ENCODE measurements around the gene CFC1.
"Not testable (repeated sequence)": the region's sequence is repeated elsewhere in the genome, so short reads cannot be mapped to it uniquely, and the experiment has no call there.

CFC1 gene

GRCh38 chr2:130599393-130599792 lies at the start of gene CFC1:
TSS of gene CFC1 (minus strand) at chr2:130599575. CDS start at chr2:130599287, 288 bp downstream.
- not testable (repeated sequence) for DNase-seq

- not testable (repeated sequence) for DNase-seq
Measured at GRCh38 chr2:130641688-130642087, 42.3 kb upstream of the CFC1 start.

DNA sequence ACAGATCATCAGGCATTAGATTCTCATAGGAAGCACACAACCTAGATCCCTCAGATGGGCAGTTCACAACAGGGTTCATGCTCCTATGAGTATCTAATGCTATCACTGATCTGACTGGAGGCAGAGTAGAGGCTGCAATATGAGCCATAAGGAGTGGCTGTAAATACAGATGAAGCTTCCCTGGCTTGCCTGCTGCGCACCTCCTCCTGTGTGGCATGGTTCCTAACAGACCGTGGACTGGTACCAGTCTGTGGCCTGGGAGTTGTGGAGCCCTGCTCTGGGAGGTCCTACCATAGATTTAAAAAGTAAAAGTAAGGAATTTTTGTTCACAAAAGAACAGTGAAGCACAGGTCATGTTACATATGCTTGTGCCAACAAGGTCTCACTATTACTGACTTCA lies 39.6 kb upstream of the CFC1 start:
- DNase-seq = not testable (repeated sequence)

DNA sequence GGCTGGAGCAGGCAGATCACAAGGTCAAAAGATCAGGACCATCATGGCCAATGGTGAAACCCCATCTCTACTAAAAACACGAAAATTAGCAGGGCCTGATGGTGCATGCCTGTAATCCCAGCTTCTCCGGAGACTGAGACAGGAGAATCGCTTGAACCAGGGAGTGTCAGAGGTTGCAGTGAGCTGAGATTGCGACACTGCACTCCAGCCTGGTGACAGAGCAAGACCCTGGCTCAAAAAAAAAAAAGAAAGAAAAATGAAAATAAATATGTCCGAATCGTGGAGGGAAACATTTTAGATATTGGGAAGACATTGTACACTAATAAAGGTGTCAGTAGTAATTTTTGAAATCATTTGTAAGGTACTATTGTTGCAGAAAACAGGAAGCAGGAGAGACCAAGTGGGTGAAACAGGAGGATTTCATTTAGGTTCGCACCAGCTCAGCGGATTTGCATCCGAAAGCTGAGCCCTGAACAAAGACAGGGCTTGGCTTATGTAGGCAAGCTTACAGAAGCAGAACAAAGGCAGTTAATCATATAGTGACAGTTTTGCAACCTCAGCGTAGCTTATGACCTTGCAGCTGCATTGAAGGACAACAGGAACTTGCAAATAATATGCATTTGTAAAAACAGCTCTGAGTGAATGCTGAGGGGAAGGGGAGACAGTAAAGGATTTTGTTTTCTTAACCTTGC lies 29.6 kb upstream of the CFC1 start:
- DNase-seq = not testable (repeated sequence)

DNA sequence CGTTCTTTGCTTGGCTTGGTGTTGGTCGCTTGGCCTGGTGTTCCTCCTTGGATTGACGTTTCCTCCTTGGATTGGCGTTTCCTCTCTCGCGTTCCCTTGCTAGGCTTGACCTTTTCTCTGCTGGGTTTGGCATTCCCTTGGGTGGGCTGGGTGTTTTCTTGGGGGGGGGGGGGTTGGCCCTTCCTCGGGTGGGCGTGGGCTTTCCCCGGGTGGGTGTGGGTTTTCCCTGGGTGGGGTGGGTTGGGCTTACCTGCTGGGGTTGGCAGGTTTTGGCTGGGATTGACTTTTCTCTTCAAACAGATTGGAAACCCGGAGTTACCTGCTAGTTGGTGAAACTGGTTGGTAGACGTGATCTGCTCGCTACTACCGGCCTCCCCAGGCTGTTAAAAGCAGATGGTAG lies 11.8 kb upstream of the CFC1 start, which contains the start of gene POTEJ:
Gene POTEJ (plus strand): TSS at position 301 of the 400 bp plus-strand sequence. CDS start 93 bp downstream, at position 394.
- not testable (repeated sequence) for DNase-seq

GRCh38 chr2:130610486-130610885 lies 11.1 kb upstream of the CFC1 start:
- DNase-seq = not testable (repeated sequence)

- not testable (repeated sequence) for DNase-seq
Measured at GRCh38 chr2:130609002-130609920, 9.9 kb upstream of the CFC1 start.

- not testable (repeated sequence) for DNase-seq
Measured at GRCh38 chr2:130608276-130609001, 9.1 kb upstream of the CFC1 start.

DNA sequence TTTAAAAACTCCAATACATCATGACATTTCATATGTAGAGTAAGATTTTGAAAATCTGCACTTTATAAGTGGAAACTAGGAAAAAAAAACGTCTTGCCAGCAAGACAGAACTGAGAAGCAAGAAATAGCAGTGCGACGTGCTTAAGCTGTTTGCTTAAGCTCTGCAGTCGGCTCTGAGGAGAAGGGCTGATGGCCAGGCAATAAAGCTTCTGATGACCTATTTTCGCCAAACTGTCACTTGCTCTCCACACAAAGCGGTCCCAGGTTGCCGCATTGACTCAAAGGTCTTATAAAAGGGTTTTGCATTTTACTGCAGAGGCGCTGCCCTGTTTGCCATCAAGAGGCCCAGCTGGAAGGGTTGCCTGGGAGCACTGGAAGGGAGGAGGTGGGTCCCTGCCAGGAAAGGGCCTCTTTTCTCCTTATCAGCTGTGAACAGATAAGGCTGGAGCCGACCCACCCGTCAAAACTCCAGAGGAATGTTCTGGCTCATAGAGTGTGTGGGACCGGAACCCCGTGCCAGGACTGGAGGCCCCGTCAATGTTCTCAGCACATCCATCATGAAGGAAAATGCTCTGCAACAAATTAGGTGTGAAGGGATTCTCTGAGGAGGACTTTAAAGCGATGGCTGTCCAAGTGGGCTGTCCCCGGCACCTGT lies 2.4 kb upstream of the CFC1 start:
- DNase-seq = not testable (repeated sequence)

GRCh38 chr2:130599926-130600325 lies 551 bp upstream of the CFC1 start:
- DNase-seq = not testable (repeated sequence)

GRCh38 chr2:130598463-130598862 lies 912 bp downstream of the CFC1 start:
- DNase-seq = not testable (repeated sequence)

- not testable (repeated sequence) for DNase-seq
Measured at GRCh38 chr2:130597994-130598393, 1.4 kb downstream of the CFC1 start.

DNA sequence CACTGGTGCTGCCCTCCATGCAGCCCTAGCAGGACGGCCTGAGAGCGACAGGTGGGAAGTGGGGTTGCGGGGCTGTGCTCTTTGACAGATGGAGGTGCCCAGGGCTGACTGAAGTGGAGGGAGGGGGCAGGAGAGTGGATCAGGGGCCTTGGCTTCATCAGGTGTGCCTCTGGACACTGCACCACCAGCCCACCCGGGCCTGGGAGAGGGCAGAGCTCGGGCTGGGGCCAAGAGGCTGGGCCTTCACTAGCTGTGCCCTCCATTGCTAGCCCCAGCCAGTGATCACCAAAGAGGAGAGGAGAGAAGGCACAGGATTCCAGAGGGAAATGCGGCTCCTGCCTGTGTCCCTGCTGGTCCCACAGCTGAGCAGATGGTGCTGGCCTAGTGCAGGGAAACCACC lies 2.6 kb downstream of the CFC1 start:
- not testable (repeated sequence) for DNase-seq

DNA sequence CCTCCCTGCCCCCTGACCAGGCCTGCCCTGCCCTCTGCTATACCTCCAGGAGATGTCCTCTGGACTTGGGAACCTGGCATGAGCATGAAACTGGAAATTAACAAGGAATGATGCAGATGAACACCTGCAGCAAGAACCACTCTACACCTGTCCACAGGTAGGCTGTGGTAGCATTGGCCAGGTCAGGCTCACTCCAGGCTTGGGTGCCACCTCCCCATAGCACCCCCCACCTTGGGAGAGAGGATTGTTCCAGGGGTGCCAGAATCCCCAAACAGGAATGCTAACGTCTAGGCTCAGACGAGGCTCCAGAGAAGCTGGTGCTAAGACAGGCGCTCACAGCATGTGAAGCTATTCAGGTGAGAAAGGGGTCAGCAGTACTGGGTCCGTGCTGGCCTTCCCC lies 5.4 kb downstream of the CFC1 start:
- not testable (repeated sequence) for DNase-seq

GRCh38 chr2:130592791-130593414 lies 6.5 kb downstream of the CFC1 start:
- not testable (repeated sequence) for DNase-seq

DNA sequence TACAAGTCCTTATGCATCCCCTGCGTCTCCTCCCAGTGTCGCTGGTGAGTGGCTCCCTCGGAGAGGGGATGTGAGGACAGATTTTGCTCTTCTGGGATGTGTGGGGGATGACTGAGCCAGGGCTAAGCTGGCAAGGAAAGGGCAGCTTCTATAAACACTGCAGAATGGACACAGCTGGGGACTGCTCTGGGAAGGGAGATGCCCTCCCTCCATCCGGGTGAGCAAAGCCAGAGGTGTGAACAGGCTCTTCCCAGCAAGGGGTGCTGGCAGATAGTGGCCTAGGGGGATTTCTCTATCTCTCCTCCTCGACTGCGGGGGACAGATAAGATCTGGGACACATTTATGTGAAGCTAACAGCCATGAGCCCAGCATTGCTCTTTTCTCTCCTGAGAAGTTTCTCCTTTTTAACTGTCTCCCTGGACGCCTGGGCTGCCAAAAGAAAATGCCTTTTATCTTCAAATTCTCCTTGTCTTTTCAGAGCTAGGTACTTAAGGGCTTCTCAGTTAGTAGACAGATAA lies 8.5 kb downstream of the CFC1 start:
- DNase-seq = not testable (repeated sequence)

DNA sequence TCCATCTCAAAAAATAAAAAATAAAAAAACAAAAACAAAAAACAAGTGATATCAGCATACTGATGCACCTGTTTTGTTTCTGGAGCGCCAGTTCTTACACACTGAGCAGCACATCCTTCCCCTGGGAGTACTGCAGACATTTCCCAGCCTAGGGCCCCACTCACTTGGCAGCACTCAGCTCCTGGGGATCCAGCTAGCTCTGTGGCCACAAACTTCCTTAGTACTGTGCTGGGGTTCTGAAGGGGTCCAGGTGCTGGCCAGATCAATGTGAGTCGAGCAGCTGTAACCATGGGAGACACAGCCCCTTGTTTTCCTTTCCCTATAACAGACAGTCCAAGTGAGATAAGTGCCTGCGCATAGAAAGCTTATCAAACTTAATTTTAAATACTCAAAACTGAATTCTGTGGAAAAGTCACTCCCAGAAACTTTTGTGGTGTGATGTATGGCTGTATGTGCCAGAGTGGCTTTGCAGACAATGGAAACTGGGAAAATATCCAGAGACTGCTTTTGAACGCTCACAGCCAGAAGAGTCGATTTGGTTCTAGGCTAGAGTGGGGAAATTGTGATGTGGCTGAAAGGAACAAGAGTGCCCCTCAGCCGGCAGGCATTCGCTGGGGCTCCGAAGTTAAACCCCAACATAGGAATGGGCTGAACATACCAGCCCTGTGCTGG lies 9.1 kb downstream of the CFC1 start:
- not testable (repeated sequence) for DNase-seq

DNA sequence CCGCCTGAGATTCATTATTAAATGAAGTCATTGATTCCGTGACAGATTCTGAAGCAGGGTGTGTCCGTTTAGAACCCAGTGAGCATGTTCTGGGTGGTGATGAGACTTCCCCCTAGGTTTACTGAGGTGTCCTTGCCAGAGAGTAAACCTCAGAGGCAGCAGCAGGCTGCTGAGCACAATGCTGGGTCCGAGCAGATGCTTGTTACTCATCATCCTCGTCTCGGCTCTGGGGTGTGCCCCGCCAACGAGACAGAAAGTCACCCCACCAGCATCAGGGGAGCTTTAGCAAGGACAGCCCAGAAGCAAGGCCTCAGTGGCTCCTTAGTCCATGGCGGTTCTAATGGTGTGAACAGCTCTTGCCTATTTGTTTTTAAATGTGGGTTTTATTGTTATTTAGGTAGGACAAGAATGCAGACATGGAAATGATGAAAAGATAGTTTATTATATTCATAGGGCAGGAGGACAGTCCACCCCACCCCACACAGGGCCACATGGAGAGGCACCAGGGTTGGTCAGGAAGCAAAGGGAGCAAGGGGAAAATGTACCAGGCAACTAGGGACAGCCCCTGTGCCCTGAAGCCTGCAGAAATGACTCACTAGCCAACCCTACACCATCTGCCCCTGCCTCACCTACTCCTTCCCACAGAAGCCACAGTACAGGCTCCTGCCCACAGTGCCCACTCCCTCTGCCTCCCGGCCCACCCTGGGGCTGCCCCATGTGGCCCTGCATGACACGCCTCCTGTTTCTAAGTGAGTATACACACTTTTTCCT lies 10.5 kb downstream of the CFC1 start:
- not testable (repeated sequence) for DNase-seq

DNA sequence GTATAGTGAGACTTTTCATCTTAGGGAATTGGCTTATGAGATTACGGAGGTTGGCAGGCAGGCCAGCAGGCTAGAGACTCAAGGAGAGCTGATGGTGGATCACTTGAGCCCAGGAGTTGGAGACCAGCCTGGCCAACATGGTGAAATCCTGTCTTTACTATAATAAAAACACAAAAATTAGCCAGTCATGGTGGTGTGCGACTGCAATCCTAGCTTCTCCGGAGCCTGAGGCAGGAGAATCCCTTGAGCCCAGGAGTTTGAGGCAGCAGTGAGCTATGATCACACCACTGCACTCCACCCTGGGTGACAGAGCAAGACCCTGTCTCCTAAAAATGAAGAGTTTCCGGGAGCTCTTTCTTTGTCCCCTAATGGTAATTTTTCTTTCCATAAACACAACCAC lies 14.6 kb downstream of the CFC1 start:
- DNase-seq = not testable (repeated sequence)

GRCh38 chr2:130583582-130583981 lies 15.8 kb downstream of the CFC1 start:
- not testable (repeated sequence) for DNase-seq

Measured in NCI-H187 (cell line).